Fibroblast of the aortic adventitia (primary cell): ENCODE data around the gene LGR5. TPM values are rescaled to one million over a fixed set of nuclear protein-coding genes. Genes with fewer than 3 reads are reported as not detected.

Experiments used
- DNase-seq: peaks from one replicate; pipeline ENCODE4 v3.0.0-alpha.2; 2010; ENCODE audit warnings: low read depth
- H3K4me3 ChIP-seq: 2 replicates; pipeline ENCODE4 v1.5.1; 2011; ENCODE audit warnings: low read depth, mild to moderate bottlenecking, control low read depth, low read length, moderate library complexity
- total RNA-seq: library from RNA; depleted of rRNA; stranded (reverse); fragments of >200 nt; gene quantifications from 2 replicates; pipeline ENCODE4 v1.2.3, GENCODE V29; 2012; ENCODE audit warnings: low replicate concordance
- TF ChIP-seq, protein P1 (sequence below): IDR thresholded peaks from 2 replicates; pipeline ENCODE4 v1.5.1; 2011; ENCODE audit warnings: mild to moderate bottlenecking, low read length, control low read depth, inconsistent platforms; ENCODE audit not compliant: insufficient read depth

The LGR5 gene
- total RNA-seq, 1 donor = 7.8 TPM

GRCh38 chr12:71601546-71601945 lies 161.9 kb downstream of the LGR5 start:
- no peak overlapping the region for H3K4me3 ChIP-seq
- TF ChIP-seq, protein P1, sequence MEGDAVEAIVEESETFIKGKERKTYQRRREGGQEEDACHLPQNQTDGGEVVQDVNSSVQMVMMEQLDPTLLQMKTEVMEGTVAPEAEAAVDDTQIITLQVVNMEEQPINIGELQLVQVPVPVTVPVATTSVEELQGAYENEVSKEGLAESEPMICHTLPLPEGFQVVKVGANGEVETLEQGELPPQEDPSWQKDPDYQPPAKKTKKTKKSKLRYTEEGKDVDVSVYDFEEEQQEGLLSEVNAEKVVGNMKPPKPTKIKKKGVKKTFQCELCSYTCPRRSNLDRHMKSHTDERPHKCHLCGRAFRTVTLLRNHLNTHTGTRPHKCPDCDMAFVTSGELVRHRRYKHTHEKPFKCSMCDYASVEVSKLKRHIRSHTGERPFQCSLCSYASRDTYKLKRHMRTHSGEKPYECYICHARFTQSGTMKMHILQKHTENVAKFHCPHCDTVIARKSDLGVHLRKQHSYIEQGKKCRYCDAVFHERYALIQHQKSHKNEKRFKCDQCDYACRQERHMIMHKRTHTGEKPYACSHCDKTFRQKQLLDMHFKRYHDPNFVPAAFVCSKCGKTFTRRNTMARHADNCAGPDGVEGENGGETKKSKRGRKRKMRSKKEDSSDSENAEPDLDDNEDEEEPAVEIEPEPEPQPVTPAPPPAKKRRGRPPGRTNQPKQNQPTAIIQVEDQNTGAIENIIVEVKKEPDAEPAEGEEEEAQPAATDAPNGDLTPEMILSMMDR = no peak
- no peak for DNase-seq

DNA sequence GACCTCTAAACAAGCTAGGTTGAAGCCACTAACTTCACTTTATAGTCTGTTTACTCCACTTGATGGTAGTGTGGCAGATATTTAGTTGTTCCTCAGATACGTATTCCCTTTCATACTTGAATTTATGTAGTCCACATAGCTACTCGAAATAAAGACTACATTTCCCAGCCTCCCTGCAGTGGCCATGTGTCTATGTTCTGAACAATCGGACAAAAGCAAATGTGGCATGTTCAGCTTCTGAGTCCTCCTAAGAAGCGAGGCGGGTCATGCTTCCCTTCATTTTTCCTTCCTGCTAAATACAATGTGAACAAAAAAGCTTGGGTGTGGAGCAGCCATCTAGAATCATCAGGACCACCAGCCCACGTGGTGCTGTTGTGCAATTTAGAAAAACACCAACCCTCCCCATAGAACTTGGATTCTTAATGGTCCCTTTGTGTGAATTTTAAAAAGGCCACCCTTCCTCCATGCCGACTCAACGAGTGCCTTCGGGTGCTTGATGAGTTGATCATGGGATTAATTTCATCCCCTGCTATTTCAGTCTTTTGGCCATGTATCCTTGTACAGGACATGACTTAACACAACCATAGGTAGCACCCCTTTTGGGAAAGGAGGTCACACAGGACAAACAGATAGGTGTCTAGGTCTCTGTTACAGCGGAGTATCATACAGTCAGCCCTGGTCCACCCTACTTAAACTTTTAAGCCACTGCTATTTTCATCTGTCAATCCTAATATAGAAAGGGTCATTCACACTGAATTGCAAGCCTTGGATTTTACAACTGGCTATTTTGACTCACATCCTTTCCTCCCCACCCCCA lies 163.4 kb downstream of the LGR5 start:
- no peak overlapping the region for H3K4me3 ChIP-seq
- TF ChIP-seq, protein P1 = no peak
- DNase-seq = no peak

DNA sequence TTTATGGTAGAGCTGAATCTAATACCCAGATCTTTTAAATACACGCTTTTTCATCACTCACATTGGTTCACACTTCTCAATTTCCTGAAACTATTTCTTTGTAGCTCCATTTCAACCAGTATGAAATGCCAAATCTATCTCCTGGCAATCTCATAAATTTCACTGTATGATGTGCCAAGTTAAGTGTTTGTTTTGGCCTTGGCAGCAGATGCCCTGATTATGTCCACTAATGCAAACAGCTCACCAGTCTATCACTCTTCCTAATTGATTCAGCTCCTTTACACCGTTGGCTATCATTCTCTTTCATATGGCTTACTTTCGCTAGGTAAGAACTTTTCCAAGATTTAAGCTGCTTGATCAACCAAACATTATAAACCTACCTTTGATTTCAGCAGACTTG lies 165.4 kb downstream of the LGR5 start:
- no peak overlapping the region for H3K4me3 ChIP-seq
- TF ChIP-seq, protein P1 = no peak
- DNase-seq = no peak

- DNase-seq = no peak
- H3K4me3 ChIP-seq = no peak overlapping the region
- TF ChIP-seq, protein P1 = no peak
Measured at GRCh38 chr12:71607494-71608330, 168.1 kb downstream of the LGR5 start.

DNA sequence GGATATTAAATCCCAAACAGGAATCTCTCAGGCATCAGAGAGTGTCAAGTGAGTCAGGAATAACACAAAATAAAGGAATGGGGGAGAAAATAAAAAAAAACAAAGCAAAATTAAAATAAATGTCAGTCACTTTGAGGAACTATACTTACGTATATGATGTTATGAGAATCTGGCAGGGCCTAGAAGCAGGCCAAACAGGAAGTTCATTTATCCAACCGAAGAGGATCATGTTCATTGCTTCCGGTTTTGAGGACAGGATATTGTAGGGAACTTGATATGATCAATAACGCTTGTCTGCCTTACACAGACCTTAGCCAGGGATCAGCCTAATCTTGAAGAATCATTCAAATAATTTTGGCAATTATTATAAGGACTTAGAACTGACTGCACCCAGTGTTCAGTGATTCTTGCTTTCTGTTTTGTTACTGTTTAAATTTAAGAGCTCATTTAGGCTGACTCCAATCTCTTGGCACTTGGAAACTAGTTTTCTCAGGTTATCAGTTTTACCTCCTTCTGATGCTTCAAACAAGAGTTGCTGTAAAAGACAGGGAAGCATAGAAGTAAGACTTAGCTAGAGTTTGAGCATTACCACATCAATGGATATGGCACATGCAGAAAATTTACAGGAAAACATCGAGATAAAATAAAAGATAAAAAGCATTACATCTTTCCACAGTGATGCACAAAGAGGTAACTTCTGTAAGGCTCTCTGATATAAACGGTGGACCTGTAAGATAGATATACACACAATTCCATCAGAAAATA lies 170.6 kb downstream of the LGR5 start:
- H3K4me3 ChIP-seq = no peak overlapping the region
- DNase-seq = no peak
- TF ChIP-seq, protein P1 = no peak

- TF ChIP-seq, protein P1 = no peak
- DNase-seq = no peak
- no peak overlapping the region for H3K4me3 ChIP-seq
Measured at GRCh38 chr12:71621938-71622337, 182.3 kb downstream of the LGR5 start.
